Stimulated activated naive CD8-positive, alpha-beta T cell treated with anti-CD3 and anti-CD28 coated beads, Interleukin-15, Interleukin-2, amounts not matched to agents 100 U/mL and 50 U/mL, for 24 hours (primary cell): ENCODE data around the gene HSD11B1L.

ENCODE experiments used
- ATAC-seq: fragments of 150-1000 bp; cut with Tn5 transposase; one replicate; pipeline ENCODE4 v1.10.0; 2021
- DNase-seq: peaks from one replicate; pipeline ENCODE4 v3.0.0; 2021

The HSD11B1L gene, protein sequence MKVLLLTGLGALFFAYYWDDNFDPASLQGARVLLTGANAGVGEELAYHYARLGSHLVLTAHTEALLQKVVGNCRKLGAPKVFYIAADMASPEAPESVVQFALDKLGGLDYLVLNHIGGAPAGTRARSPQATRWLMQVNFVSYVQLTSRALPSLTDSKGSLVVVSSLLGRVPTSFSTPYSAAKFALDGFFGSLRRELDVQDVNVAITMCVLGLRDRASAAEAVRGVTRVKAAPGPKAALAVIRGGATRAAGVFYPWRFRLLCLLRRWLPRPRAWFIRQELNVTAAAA

GRCh38 chr19:5680437-5681368, at the start of gene HSD11B1L, which contains the start of gene MICOS13:
TSS of gene HSD11B1L (plus strand) at chr19:5681027. CDS start at chr19:5684833, 3,806 bp downstream.
TSS of gene MICOS13 (minus strand) at chr19:5680516. CDS start at chr19:5680486, 30 bp downstream.
- ATAC-seq, result peak; percentile 96

GRCh38 chr19:5631567-5632240, 49.1 kb upstream of the HSD11B1L start:
- no peak for ATAC-seq

More at GRCh38 chr19:5680437-5681368, at the start of gene HSD11B1L, which contains the start of gene MICOS13:
- peak; percentile 97 for DNase-seq

DNA sequence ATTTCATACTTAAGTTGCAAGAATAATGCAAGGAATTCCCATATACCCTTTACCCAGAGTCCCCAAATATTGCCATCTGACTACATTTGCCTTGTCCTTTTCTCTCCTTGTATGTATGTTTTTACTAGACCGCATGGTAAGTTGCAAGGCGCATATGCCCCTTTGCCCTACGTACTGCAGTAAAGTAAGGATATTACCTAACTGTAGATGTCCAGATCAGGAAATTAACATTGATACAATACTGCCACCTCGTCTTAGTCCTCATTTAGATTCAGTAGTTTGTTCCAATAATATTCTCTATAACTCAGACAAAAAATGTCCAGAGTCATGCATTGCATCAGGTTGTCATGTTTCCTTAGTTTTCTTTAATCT, 48.6 kb upstream of the HSD11B1L start:
- ATAC-seq, result no peak
- DNase-seq, result no peak

More at GRCh38 chr19:5631567-5632240, 49.1 kb upstream of the HSD11B1L start:
- no peak for DNase-seq

DNA sequence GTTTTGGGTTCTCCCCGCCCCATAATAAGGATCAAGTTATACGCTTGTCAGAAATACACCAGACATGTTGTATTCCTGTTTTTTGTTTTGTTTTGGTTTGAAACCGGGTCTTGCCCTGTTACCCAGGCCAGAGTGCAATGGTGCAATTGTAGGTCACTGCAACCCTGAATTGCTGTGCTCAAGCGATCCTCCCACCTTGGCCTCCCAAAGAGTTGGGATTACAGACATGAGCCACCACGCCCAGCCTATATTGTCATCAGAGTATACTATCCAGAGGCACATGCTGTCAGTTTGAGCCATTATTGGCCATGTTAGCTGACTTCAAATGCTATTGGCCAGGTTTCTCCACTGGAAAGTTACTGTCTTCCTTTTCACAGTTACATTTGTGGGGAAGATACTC, 48.2 kb upstream of the HSD11B1L start:
- ATAC-seq, result no peak
- DNase-seq, result no peak

DNA sequence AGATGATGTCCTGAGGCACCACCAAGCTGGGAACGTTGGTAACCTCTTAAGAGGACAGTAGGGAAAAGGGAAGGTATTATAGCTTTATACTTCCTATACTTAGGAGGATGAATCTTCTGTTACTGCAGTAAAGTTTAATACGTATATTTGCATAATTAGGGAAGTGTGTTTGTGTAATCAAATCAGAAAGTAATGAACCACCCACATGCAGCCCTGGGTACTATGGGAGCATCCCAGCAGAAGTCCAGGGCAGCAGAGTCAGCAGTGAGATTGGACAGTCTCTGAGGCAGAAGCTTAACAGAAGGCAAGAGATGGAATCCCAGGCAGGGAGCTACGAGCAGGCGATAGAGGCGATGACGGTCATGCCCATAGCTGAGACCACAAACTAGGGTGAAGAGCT, 45.4 kb upstream of the HSD11B1L start:
- DNase-seq, result no peak
- no peak for ATAC-seq

- ATAC-seq (no peak), DNase-seq (no peak)
Observed at GRCh38 chr19:5637971-5638370, 42.9 kb upstream of the HSD11B1L start.

DNA sequence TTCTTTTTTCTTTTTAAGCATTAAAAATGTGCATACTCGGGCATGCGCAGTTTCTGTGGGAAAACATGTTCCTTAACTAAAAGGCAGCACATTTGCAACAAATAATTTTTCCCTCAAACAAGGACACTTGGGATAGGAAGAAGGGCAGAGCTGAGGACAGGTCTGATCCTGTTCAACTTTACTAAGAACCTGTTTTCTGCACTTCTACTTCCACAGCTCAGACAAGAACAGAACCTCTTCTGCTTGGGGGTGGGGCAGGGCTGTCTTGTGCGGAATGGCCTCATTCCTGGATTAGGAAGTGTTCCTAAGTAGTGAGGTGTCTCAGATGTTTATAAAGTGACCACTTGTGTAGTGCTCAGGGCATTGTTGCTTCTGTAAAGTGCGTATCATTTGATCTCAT, 39.7 kb upstream of the HSD11B1L start:
- no peak for ATAC-seq

DNA sequence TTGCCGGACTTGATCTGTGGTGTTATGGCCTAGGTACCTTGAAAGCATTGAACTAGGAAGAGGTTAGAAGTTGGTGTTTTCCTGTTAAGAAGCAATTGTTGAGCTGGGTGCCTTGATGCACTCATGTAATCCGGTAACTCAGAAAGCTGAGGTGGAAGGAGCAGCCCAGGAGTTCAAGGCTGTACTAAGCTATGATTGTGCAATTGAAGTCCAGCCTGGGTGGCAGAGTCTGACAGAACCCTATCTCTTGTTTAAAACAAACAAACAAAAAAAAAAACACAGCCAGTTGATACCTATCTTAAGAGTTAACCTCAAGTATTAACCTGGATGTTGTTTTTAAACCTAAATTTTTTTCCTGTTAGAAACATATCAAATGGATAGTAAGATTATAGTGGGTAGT, 38.6 kb upstream of the HSD11B1L start:
- DNase-seq, result no peak
- no peak for ATAC-seq

More for the DNA sequence above, 39.7 kb upstream of the HSD11B1L start:
- no peak for DNase-seq

DNA sequence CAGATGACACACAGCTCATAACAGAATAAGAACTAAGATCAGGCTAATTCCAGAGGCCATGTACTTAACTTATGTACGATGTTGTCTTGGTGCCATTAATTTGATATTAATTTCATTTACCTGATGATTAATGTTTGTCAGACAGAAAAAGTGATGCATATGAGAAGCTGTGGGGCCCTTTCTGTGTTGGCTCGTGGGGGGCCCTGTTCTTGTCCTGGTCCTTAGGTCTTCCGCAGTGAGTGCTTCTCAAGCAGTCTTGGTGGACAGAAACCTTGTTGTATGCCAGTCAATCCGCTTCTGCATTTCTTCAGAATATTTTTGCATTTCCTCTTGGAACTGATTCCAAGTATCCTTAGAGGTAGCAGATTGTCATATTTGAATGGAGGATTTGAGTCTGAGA, 37.8 kb upstream of the HSD11B1L start:
- ATAC-seq (no peak), DNase-seq (no peak)

GRCh38 chr19:5644037-5644436, 36.8 kb upstream of the HSD11B1L start:
- DNase-seq, result no peak

GRCh38 chr19:5645409-5645808, 35.4 kb upstream of the HSD11B1L start:
- ATAC-seq, result no peak
- no peak for DNase-seq

More at GRCh38 chr19:5644037-5644436, 36.8 kb upstream of the HSD11B1L start:
- ATAC-seq, result no peak

DNA sequence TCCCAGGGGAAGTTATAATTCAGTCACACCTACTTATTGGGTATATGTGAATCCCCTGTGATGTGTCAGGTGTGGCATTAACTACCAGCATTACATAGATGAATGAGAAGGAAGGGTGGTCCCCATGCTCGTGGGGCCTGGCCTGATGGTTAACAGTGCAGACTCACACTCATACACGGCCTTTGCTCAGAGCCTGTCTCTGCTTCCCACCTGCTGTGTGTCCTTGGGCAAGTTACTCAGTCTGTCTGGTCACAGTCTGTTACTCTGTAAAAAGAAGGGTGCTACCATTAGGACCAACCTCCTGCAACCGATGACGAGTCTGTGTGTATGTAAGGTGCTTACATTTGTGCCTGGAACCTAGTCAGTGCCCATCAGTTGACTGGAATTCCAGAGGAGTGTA, 34.1 kb upstream of the HSD11B1L start:
- ATAC-seq, result no peak
- no peak for DNase-seq

GRCh38 chr19:5648464-5648863, 32.4 kb upstream of the HSD11B1L start:
- no peak for DNase-seq
- ATAC-seq, result no peak

DNA sequence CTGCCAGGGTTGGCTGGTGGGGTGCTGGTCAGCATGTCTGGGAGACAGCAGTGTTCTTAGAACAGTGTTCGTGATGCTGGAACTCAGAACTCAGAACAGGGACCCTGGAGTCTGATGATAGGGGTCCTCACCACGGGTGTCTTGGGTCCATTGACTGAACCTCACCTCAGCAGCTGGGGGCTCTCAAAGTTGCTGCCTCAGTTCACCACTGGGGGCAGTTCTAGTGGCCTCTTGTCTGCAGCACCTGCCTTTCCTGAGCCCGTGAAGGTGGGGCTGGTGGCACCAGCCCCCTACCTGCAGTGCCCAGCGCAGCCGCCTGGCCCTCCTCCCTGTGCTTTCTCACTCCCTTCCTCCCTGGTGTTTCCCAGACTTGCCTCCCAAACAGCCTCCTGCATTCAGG, 29.5 kb upstream of the HSD11B1L start:
- no peak for ATAC-seq
- DNase-seq, result no peak

DNA sequence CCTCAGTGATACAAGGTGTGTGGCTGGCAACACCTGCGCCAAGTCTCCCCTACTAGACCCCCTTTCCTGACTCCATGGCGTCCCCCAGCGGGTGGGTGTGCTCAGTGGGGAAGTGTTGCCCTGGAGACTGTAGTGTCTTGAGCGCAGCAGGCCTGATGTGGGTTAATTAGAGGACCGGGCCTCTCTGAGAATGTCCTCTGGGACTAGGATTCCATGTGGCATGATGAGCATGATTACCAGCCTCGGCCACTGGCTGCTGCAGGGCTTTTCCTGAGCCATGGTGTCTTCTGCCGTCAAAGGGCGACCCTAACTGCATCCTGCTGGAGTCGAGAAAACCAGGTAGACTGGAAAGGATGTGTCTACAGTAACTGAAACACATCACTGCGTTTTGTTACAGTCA, 28.6 kb upstream of the HSD11B1L start:
- DNase-seq (no peak), ATAC-seq (peak; percentile 11)

DNA sequence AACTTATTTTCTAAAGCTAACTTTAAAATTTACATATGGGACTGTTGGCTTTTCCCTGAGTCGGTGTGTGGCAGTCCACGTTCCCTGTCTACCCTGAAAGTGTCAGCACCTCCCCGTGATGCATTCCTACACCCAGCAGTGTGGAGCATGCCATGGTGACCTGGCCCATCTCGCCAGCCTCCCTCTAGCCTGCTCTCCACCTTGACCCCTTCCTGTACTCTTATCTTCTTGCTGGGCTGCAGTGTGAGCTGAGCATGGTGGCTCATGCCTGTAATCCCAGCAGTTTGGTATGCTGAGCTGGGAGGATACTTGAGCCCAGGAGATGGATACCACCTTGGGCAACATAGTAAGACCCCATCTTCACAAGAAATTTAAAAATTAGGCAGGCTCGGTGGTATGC, 25.9 kb upstream of the HSD11B1L start:
- DNase-seq, result no peak
- ATAC-seq, result no peak

GRCh38 chr19:5655412-5655811, 25.4 kb upstream of the HSD11B1L start:
- ATAC-seq (no peak), DNase-seq (no peak)

DNA sequence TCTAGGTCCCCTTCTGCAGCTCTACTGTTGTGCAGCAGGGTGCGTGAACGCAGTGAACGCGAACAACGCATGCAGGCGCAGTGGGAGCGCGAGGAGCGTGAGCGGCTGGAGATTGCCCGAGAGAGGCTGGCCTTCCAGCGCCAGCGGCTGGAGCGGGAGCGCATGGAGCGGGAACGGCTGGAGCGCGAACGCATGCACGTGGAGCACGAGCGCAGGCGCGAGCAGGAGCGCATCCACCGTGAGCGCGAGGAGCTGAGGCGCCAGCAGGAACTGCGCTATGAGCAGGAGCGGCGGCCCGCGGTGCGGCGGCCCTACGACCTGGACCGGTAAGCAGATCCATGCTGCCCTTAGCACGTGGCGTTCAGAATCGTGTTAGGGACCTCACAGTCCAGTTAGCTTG, 19.3 kb upstream of the HSD11B1L start:
- ATAC-seq, result no peak
- DNase-seq, result no peak

DNA sequence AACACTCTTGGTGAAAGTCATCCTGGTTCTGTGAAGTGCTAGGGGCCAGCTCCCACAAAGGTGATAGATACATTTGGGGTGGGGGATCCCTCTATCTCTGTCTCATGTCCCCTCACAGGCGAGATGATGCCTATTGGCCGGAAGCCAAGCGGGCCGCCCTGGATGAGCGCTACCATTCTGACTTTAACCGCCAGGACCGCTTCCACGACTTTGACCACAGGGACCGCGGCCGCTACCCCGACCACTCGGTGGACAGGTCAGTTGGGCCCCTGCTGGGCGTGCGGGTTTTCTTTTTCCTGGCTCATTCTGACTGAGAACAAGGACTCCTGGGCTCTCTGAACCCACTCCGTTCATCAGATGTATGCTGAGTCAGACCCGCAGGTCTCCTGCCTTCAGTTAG, 16.9 kb upstream of the HSD11B1L start:
- DNase-seq, result no peak

GRCh38 chr19:5664515-5664914, 16.3 kb upstream of the HSD11B1L start:
- DNase-seq (no peak), ATAC-seq (no peak)

More for the DNA sequence above, 16.9 kb upstream of the HSD11B1L start:
- no peak for ATAC-seq

DNA sequence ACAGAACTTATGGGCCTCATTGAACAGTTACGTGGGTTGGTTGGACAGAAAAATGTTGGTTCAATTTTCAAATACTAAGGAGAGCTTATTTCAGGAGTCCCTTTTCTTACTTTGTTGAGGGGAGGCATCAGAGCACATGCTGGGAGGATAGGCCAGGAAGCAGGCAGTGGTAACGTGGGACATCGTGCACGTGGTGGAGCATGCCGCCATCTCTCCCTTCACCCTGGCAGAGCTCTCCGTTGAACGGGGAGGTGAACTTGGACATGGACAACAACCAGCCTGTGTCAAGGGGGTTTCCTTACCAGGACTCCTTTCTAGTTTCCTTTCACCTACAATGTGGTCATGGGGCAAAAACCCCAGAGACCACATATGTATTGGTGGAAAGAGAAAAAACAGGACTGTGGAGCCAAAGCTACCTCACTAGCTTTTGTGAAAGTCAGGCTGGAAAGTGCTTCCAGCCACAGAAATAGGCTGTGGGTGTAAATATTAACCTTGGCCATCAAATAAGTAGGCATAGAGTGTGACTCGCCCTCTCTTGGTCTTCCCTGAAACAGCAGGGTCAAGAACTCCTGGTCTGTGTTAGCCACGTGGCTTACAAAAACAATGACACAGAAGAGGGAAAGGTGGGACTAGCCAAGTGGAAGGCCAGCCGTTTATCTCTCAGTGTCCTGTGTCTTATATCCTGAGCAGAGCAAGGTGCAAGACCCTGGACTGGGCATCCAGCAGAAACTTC, 14.9 kb upstream of the HSD11B1L start:
- DNase-seq (no peak), ATAC-seq (peak; percentile 54)
